Astrocyte (in vitro differentiated cells and primary cell): Measurements from ENCODE around the gene SPOCK3. TPM values are rescaled to one million over a fixed set of nuclear protein-coding genes. Genes with fewer than 3 reads are reported as not detected.

Source experiments
- DNase-seq: peaks from one replicate; pipeline ENCODE4 v3.0.0-alpha.2; 2010; ENCODE audit warnings: low read depth
- FAIRE-seq: peaks from 2 replicates; lab custom pipeline; 2011; peaks lifted over from hg19 to GRCh38; lab: Jason Lieb, UNC
- H2AFZ ChIP-seq: 2 replicates; pipeline ENCODE4 v1.6.0; 2012; ENCODE audit warnings: low read depth, low read length, inconsistent platforms
- H3K27ac ChIP-seq: 2 replicates; pipeline ENCODE4 v1.5.1; 2011; ENCODE audit warnings: low read depth, low read length, inconsistent platforms
- H3K27me3 ChIP-seq: 2 replicates; pipeline ENCODE4 v1.6.0; 2011; ENCODE audit warnings: low read length, inconsistent platforms; ENCODE audit not compliant: insufficient read depth
- H3K36me3 ChIP-seq: 2 replicates; pipeline ENCODE4 v1.5.1; 2011; ENCODE audit warnings: low read length, inconsistent platforms; ENCODE audit not compliant: insufficient read depth
- H3K4me1 ChIP-seq: 2 replicates; pipeline ENCODE4 v1.5.1; 2011; ENCODE audit warnings: low read length, inconsistent platforms; ENCODE audit not compliant: insufficient read depth
- H3K4me2 ChIP-seq: 2 replicates; pipeline ENCODE4 v1.6.0; 2012; ENCODE audit warnings: low read length, inconsistent platforms
- H3K4me3 ChIP-seq: 2 replicates; pipeline ENCODE4 v1.5.1; 2011; ENCODE audit warnings: low read depth, mild to moderate bottlenecking, low read length, inconsistent platforms; ENCODE audit not compliant: insufficient read depth
- H3K79me2 ChIP-seq: 2 replicates; pipeline ENCODE4 v1.6.0; 2012; ENCODE audit warnings: mild to moderate bottlenecking, low read length, inconsistent platforms; ENCODE audit not compliant: insufficient read depth
- H3K9ac ChIP-seq: 2 replicates; pipeline ENCODE4 v1.6.0; 2012; ENCODE audit warnings: mild to moderate bottlenecking, low read length, inconsistent platforms
- H3K9me3 ChIP-seq: 2 replicates; pipeline ENCODE4 v1.5.1; 2012; ENCODE audit warnings: low read depth, mild to moderate bottlenecking, low read length, inconsistent platforms; ENCODE audit not compliant: insufficient read depth
- H4K20me1 ChIP-seq: 2 replicates; pipeline ENCODE4 v1.6.0; 2012; ENCODE audit warnings: low read length, inconsistent platforms; ENCODE audit not compliant: insufficient read depth
- H3K27ac Mint-ChIP-seq: one replicate; pipeline ENCODE4 v1.8.0; 2021; ENCODE audit warnings: mild to moderate bottlenecking, mixed read lengths; ENCODE audit not compliant: unreplicated experiment
- H3K27me3 Mint-ChIP-seq: one replicate; pipeline ENCODE4 v1.8.0; 2021; ENCODE audit warnings: low read depth, mixed read lengths; ENCODE audit not compliant: unreplicated experiment
- H3K36me3 Mint-ChIP-seq: one replicate; pipeline ENCODE4 v1.8.0; 2021; ENCODE audit warnings: low read depth, mixed read lengths; ENCODE audit not compliant: unreplicated experiment
- H3K4me1 Mint-ChIP-seq: one replicate; pipeline ENCODE4 v1.8.0; 2021; ENCODE audit warnings: low read depth, mixed read lengths; ENCODE audit not compliant: unreplicated experiment
- H3K4me3 Mint-ChIP-seq: one replicate; pipeline ENCODE4 v1.8.0; 2021; ENCODE audit warnings: mild to moderate bottlenecking, moderate library complexity, mixed read lengths; ENCODE audit not compliant: unreplicated experiment
- H3K9me3 Mint-ChIP-seq: one replicate; pipeline ENCODE4 v1.8.0; 2021; ENCODE audit warnings: mild to moderate bottlenecking, mixed read lengths; ENCODE audit not compliant: unreplicated experiment
- EZH2 ChIP-seq: IDR thresholded peaks from 2 replicates; pipeline ENCODE4 v1.6.1; 2012; ENCODE audit warnings: mild to moderate bottlenecking, low read length, inconsistent platforms; ENCODE audit not compliant: insufficient read depth
- total RNA-seq: library from RNA; stranded (reverse); gene quantifications from 2 replicates; pipeline ENCODE4 v1.2.1, GENCODE V29; 2021
- TF ChIP-seq, protein P1 (sequence below): IDR thresholded peaks from 2 replicates; pipeline ENCODE4 v1.5.1; 2011; ENCODE audit warnings: low read depth, mild to moderate bottlenecking, inconsistent platforms, low read length, moderate library complexity; ENCODE audit not compliant: insufficient read depth

The SPOCK3 gene
- total RNA-seq, 1 donor from 2014 or later: 0.59 TPM

DNA sequence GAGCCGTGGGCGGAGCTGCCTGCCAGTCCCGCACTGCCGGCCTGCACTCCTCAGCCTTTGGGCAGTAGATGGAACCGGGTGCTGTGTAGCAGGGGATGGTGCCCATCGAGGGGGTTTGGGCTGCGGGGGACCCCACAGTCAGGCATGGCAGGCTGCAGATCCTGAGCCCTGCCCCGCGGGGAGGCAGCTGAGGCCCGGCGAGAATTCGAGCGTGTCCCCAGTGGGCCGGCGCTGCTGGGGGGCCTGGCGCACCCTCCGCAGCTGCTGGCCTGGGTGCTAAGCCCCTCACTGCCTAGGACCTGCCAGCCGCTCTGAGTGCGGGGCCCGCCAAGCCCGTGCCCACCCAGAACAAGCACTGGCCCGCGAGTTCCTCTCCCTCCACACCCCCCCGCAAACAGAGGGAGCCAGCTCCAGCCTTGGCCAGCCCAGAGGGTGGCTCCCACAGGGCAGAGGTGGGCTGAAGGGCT, 391.5 kb downstream of the SPOCK3 start:
- Histone ChIP-seq H3K4me1 (no peaks in the 10 kb centered on the region), H3K9ac (no peak overlapping the region), H3K9me3 (no peaks in the 10 kb centered on the region), H3K27me3 (no peaks in the 10 kb centered on the region), H3K36me3 (no peaks in the 10 kb centered on the region), H3K4me2 (no peak overlapping the region), H3K4me3 (no peak overlapping the region), H4K20me1 (no peaks in the 10 kb centered on the region), H2AFZ (no peak overlapping the region), H3K27ac (no peak overlapping the region), H3K79me2 (no peaks in the 10 kb centered on the region)
- DNase-seq (no peak), FAIRE-seq (no peak)
- no peak for TF ChIP-seq EZH2
- TF ChIP-seq, protein P1, sequence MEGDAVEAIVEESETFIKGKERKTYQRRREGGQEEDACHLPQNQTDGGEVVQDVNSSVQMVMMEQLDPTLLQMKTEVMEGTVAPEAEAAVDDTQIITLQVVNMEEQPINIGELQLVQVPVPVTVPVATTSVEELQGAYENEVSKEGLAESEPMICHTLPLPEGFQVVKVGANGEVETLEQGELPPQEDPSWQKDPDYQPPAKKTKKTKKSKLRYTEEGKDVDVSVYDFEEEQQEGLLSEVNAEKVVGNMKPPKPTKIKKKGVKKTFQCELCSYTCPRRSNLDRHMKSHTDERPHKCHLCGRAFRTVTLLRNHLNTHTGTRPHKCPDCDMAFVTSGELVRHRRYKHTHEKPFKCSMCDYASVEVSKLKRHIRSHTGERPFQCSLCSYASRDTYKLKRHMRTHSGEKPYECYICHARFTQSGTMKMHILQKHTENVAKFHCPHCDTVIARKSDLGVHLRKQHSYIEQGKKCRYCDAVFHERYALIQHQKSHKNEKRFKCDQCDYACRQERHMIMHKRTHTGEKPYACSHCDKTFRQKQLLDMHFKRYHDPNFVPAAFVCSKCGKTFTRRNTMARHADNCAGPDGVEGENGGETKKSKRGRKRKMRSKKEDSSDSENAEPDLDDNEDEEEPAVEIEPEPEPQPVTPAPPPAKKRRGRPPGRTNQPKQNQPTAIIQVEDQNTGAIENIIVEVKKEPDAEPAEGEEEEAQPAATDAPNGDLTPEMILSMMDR: no peak
- Mint-ChIP-seq H3K27me3 (no peaks in the 10 kb centered on the region), H3K4me3 (no peak overlapping the region), H3K4me1 (no peaks in the 10 kb centered on the region), H3K27ac (no peak overlapping the region), H3K9me3 (peaks cover 7% of the 10 kb centered on the region), H3K36me3 (peaks cover 1% of the 10 kb centered on the region)

DNA sequence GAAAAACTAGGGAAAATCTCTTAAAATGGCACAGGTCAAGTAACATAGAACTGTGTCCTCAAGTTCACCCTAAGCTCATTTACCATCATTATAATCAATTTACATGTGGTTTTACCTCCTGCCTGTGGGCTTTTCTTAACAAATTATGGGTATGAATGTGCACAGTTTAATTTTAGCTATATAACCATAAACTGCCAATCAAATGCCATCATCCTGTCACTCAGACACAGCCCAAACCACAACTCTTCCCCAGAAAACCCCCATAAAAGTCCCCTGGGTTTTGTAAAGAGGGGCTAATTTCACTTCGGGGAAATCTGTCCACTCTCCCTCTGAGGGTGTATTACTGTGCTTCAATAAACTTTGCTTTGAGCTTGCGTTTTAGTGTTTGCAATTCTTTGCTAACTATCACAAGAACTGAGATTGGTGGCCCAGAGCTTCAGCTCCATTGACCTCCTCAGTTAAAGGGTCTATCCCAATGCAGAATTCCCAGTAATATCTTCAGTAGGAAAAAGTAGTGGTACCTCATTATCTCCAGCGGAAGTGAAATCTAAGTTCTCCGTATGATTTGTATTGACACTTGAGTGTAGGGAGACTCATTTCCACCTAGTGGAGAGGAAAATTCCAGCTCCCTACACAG, 394.6 kb downstream of the SPOCK3 start:
- no peaks in the 10 kb centered on the region for H3K79me2 ChIP-seq

More for the DNA sequence above, 394.6 kb downstream of the SPOCK3 start:
- no peaks in the 10 kb centered on the region for H3K27me3 ChIP-seq
- Mint-ChIP-seq H3K36me3 (peaks cover 1% of the 10 kb centered on the region), H3K4me3 (no peak overlapping the region), H3K9me3 (peaks cover 7% of the 10 kb centered on the region), H3K27ac (no peak overlapping the region), H3K4me1 (no peaks in the 10 kb centered on the region), H3K27me3 (no peaks in the 10 kb centered on the region)
- no peak overlapping the region for H3K9ac ChIP-seq
- FAIRE-seq (no peak), DNase-seq (no peak)
- TF ChIP-seq, protein P1: no peak
- TF ChIP-seq EZH2: no peak
- H3K4me1 ChIP-seq: no peaks in the 10 kb centered on the region
- no peak overlapping the region for H3K4me2 ChIP-seq
- no peak overlapping the region for H2AFZ ChIP-seq
- H3K36me3 ChIP-seq: no peaks in the 10 kb centered on the region
- no peaks in the 10 kb centered on the region for H3K9me3 ChIP-seq
- no peaks in the 10 kb centered on the region for H4K20me1 ChIP-seq
- no peak overlapping the region for H3K27ac ChIP-seq
- H3K4me3 ChIP-seq: no peak overlapping the region
